HG03139 (cell line): Measurements from ENCODE around the gene GRN.
"Not testable (repeated sequence)": the region's sequence is repeated elsewhere in the genome, so short reads cannot be mapped to it uniquely, and the experiment has no call there.

Experiments
- ATAC-seq: cut with Tn5 transposase; IDR thresholded peaks from one replicate; pipeline ENCODE4 v1.9.1; 2021; ENCODE audit not compliant: unreplicated experiment

GRN gene

GRCh38 chr17:44381810-44382305 lies 36.8 kb downstream of the GRN start:
- ATAC-seq = no peak

GRCh38 chr17:44382917-44383316 lies 37.8 kb downstream of the GRN start:
- no peak for ATAC-seq

- no peak for ATAC-seq
These were observed 38.3 kb downstream of the GRN start for GRCh38 chr17:44383363-44383762.

- no peak for ATAC-seq
These were observed 38.8 kb downstream of the GRN start for GRCh38 chr17:44383861-44384260.

GRCh38 chr17:44384281-44384822 lies 39.2 kb downstream of the GRN start:
- no peak for ATAC-seq

- no peak for ATAC-seq
These were observed 39.8 kb downstream of the GRN start for GRCh38 chr17:44384823-44385286.

GRCh38 chr17:44385287-44386181 lies 40.4 kb downstream of the GRN start:
- ATAC-seq = no peak

GRCh38 chr17:44386182-44386525 lies 41.1 kb downstream of the GRN start:
- no peak for ATAC-seq

- no peak for ATAC-seq
These were observed 42.7 kb downstream of the GRN start for GRCh38 chr17:44387804-44388203.

GRCh38 chr17:44389281-44389680 lies 44.2 kb downstream of the GRN start, which contains the start of gene ITGA2B:
TSS of gene ITGA2B (minus strand) at chr17:44389649. CDS start at chr17:44389473, 176 bp downstream.
- no peak for ATAC-seq

- ATAC-seq = no peak
These were observed 44.7 kb downstream of the GRN start for GRCh38 chr17:44389723-44390202.

GRCh38 chr17:44390250-44390870 lies 45.3 kb downstream of the GRN start:
- ATAC-seq = no peak

GRCh38 chr17:44394112-44394511 lies 49.0 kb downstream of the GRN start:
- ATAC-seq = not testable (repeated sequence)

GRCh38 chr17:44394833-44395232 lies 49.7 kb downstream of the GRN start:
- no peak for ATAC-seq

GRCh38 chr17:44396946-44397345 lies 51.8 kb downstream of the GRN start:
- ATAC-seq = no peak

GRCh38 chr17:44397479-44398440 lies 52.7 kb downstream of the GRN start:
- no peak for ATAC-seq

- no peak for ATAC-seq
These were observed 53.9 kb downstream of the GRN start for GRCh38 chr17:44398692-44399691.

GRCh38 chr17:44400226-44400847 lies 55.2 kb downstream of the GRN start:
- ATAC-seq = no peak
